ENCODE measurements around the gene CHCHD3.

The CHCHD3 gene

DNA sequence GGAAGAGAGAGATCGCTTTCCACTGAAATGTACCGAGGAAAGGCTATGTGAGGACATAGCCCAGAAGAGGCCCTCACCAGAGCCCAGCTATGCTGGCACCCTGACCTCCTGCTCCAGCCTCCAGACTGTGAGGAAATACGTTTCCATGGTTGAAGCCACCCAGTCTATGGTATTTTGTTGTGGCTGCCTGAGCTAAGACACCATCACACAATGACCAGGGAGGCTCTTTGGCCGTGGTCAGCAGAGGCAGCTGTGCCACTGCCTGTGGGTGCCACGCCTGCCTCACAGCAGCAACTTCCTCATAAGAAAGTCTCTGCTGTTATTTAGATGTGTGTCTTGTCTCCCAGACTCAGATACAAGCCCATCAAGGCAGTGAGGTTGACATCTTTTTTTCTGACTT, 322.9 kb downstream of the CHCHD3 start:
- H3K36me3 ChIP-seq (ENCODE audit: control insufficient read depth, insufficient read depth, low read length): no peaks in the 10 kb centered on the region
- no peak overlapping the region for H3K27ac ChIP-seq (ENCODE audit: low read length)
- no peak for DNase-seq (ENCODE audit: low read depth, low spot score)
- H3K9me3 ChIP-seq (ENCODE audit: control insufficient read depth, insufficient read depth, low read length): no peaks in the 10 kb centered on the region
- no peaks in the 10 kb centered on the region for H3K4me1 ChIP-seq (ENCODE audit: control insufficient read depth, insufficient read depth, low read length)
- H3K4me3 ChIP-seq (ENCODE audit: low read length): no peak overlapping the region
- no peaks in the 10 kb centered on the region for H3K27me3 ChIP-seq (ENCODE audit: control insufficient read depth, insufficient read depth, low read length)
- WGBS (ENCODE audit: insufficient coverage, insufficient read length): no CpG with 5 or more reads among the region's 5 CpGs

DNA sequence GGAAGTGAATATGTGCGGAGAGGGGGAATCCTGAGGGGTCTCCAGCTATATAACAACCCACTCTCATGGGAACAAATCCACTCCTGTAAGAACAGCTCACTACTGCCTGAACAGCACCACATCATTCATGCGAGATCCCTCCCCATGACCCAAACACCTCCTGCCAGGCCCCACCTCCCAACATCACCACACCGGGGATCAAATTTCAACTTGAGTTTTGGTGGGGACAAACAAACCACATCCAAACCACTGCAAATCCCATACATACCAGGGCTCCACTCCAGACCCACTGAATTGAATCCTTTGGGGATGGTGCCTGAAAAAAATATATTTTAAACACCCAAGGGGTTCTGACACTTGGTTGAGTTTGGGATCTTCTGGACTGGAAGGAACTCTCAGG, 324.1 kb downstream of the CHCHD3 start:
- H3K9me3 ChIP-seq (ENCODE audit: control insufficient read depth, insufficient read depth, low read length): no peaks in the 10 kb centered on the region
- H3K4me1 ChIP-seq (ENCODE audit: control insufficient read depth, insufficient read depth, low read length): no peaks in the 10 kb centered on the region
- WGBS (ENCODE audit: insufficient coverage, insufficient read length): no CpG with 5 or more reads among the region's 3 CpGs
- no peak overlapping the region for H3K27ac ChIP-seq (ENCODE audit: low read length)
- H3K36me3 ChIP-seq (ENCODE audit: control insufficient read depth, insufficient read depth, low read length): no peaks in the 10 kb centered on the region
- no peak overlapping the region for H3K4me3 ChIP-seq (ENCODE audit: low read length)
- H3K27me3 ChIP-seq (ENCODE audit: control insufficient read depth, insufficient read depth, low read length): no peaks in the 10 kb centered on the region
- DNase-seq (ENCODE audit: low read depth, low spot score): no peak

DNA sequence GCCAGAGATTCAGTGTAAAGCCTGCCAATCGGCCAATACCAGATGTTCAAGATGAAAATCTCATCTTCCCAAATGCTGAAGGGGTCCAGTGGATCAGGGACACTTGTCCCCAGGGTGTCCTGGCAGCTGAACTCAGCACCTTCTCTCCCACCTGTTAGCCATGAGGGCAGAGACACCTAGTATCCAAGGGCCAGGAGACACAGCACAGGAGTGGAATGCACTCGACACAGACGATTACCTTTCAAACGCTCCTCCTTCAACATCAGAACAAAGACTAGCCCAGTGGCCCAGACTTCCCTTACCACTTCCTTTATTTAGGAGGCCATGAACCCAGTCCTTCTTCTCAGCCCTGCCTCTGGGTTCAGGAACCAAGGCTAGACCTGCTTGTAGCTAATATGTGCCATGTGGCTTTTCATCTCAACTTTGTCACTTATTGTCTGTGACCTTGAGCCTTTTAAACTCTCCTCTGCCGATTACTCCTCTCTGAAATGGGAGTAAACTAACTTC, 325.4 kb downstream of the CHCHD3 start:
- Histone ChIP-seq H3K27me3 (ENCODE audit: control insufficient read depth, insufficient read depth, low read length) (no peaks in the 10 kb centered on the region), H3K4me1 (ENCODE audit: control insufficient read depth, insufficient read depth, low read length) (no peaks in the 10 kb centered on the region), H3K27ac (ENCODE audit: low read length) (no peak overlapping the region), H3K4me3 (ENCODE audit: low read length) (no peak overlapping the region), H3K9me3 (ENCODE audit: control insufficient read depth, insufficient read depth, low read length) (no peaks in the 10 kb centered on the region), H3K36me3 (ENCODE audit: control insufficient read depth, insufficient read depth, low read length) (no peaks in the 10 kb centered on the region)
- no peak for DNase-seq (ENCODE audit: low read depth, low spot score)
- no CpG with 5 or more reads among the region's 5 CpGs for WGBS (ENCODE audit: insufficient coverage, insufficient read length)

DNA sequence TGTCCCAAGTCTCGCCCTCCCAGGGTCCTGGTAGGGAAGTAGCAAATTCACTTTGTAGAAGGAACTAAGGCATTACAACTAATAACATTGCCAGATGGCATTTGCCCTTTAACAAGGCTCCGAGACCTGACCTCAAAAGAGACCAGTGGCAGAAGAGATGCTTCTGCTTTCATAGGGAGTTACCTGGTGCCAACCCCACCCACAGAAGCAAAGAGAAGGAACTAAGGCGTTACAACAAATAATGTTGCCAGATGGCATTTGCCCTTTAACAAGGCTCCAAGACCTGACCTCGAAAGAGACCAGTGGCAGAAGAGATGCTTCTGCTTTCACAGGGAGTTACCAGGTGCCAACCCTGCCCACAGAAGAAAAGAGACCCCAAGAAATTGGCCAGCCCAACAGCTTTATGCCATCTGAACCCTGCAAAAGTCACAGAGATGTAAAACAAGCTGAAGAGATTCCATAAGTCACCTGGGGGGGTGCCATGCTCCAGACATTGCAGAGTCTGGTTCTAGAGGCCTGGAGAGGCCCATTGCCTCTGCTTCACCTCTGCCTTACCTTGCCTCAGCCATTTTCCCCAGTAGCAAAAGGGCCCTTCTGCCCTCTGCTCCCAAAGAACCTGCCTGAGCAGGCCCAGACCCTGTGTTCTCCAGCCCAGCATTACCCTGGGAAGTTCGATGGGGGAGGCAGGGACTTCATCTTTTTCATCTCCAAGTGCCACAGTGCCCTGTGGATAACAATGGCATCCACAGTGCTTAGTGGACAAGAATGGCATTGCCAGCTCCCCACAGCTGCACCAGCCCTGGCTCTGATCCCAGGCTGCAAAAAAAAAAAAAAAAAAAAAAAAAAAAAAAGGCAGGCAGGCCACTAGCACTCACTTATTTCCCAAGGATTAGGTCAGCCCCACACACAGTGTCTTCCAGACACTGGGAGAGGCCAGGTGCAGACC, 326.1 kb downstream of the CHCHD3 start:
- no CpG with 5 or more reads among the region's 5 CpGs for WGBS (ENCODE audit: insufficient coverage, insufficient read length)
- DNase-seq (ENCODE audit: low read depth, low spot score): no peak
- H3K27ac ChIP-seq (ENCODE audit: low read length): no peak overlapping the region
- H3K36me3 ChIP-seq (ENCODE audit: control insufficient read depth, insufficient read depth, low read length): no peaks in the 10 kb centered on the region
- H3K27me3 ChIP-seq (ENCODE audit: control insufficient read depth, insufficient read depth, low read length): no peaks in the 10 kb centered on the region
- H3K9me3 ChIP-seq (ENCODE audit: control insufficient read depth, insufficient read depth, low read length): no peaks in the 10 kb centered on the region
- H3K4me3 ChIP-seq (ENCODE audit: low read length): no peak overlapping the region
- peaks cover 2% of the 10 kb centered on the region; the same call in 1 of the 2 replicates for H3K4me1 ChIP-seq (ENCODE audit: control insufficient read depth, insufficient read depth, low read length)

DNA sequence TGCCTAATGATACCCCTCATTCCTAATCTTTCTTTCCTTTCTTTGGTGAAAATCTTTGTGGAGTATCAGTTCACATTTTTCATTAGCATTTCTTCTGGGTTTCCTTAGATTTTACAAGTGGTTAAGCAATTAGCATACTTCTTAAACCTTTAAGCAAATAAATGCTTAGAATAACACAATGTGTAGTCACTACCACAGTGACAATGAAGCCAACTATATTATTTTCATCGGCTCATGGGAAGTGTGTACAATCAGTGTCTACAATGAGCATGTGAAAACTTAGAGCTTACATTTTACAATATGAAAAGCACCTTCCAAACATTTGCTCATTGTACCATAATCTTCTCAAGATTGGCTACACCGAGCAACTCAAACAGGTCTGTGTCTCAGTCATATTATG, 329.5 kb downstream of the CHCHD3 start:
- DNase-seq (ENCODE audit: low read depth, low spot score): no peak
- H3K36me3 ChIP-seq (ENCODE audit: control insufficient read depth, insufficient read depth, low read length): no peaks in the 10 kb centered on the region
- peaks cover 2% of the 10 kb centered on the region; the same call in 1 of the 2 replicates for H3K4me1 ChIP-seq (ENCODE audit: control insufficient read depth, insufficient read depth, low read length)
- H3K9me3 ChIP-seq (ENCODE audit: control insufficient read depth, insufficient read depth, low read length): no peaks in the 10 kb centered on the region
- H3K4me3 ChIP-seq (ENCODE audit: low read length): no peak overlapping the region
- H3K27me3 ChIP-seq (ENCODE audit: control insufficient read depth, insufficient read depth, low read length): no peaks in the 10 kb centered on the region
- no CpG with 5 or more reads among the region's 2 CpGs for WGBS (ENCODE audit: insufficient coverage, insufficient read length)
- H3K27ac ChIP-seq (ENCODE audit: low read length): no peak overlapping the region

DNA sequence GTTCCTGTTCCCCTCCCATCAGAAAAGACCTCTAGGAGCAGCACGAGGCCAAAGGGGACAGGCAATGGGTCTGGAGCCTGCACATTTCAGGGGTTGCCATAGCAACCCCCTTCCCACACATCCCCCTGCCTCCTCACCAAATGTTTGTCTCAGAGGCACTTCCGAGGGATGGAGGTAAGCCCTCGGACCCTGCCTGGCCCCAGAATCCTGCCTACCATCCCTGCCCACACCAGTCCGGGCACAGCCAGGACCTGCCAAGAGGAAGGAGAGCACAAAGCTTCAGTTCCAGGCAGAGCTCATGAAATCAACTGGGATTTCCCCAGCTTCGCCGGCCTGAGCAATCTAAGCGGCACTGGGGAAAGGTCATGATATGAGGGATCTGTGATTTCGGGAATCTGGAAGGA, 330.6 kb downstream of the CHCHD3 start:
- no peaks in the 10 kb centered on the region for H3K27me3 ChIP-seq (ENCODE audit: control insufficient read depth, insufficient read depth, low read length)
- H3K27ac ChIP-seq (ENCODE audit: low read length): no peak overlapping the region
- no CpG with 5 or more reads among the region's 8 CpGs for WGBS (ENCODE audit: insufficient coverage, insufficient read length)
- H3K9me3 ChIP-seq (ENCODE audit: control insufficient read depth, insufficient read depth, low read length): no peaks in the 10 kb centered on the region
- H3K4me3 ChIP-seq (ENCODE audit: low read length): no peak overlapping the region
- no peak for DNase-seq (ENCODE audit: low read depth, low spot score)
- no peaks in the 10 kb centered on the region for H3K36me3 ChIP-seq (ENCODE audit: control insufficient read depth, insufficient read depth, low read length)
- H3K4me1 ChIP-seq (ENCODE audit: control insufficient read depth, insufficient read depth, low read length): peaks cover 2% of the 10 kb centered on the region; the same call in 1 of the 2 replicates

DNA sequence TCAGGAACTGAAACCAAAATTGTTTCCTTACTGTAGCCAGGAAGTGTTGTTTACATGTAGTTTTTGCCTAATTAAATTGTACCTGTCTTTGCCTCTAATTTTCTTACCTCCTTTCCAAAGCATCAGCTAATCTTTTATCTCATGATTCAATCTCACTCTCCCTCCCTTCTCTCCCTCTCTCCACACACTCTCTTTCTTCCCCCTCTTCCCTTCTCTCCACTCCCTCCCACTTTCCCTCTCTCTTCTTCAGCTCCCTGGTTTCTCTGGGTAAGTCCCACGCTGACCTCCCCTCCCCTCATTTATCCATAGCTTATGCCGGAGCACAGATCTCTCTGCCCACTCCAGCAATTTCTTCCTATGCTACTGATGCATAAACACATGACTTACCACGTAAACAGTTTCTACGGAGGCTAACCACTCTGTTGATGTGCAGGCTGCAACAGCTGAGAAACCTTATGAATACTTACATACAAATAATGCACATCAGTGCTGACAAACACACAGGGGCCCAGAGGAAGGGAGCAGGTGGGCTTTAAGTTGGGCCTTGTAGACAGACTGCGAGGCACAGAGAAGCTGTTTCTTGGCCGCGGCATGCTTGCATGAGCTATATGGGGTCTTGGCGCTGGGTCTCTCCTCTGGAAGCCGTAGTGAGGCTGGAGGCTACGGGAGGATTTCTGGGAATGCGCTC, 331.2 kb downstream of the CHCHD3 start:
- no peaks in the 10 kb centered on the region for H3K36me3 ChIP-seq (ENCODE audit: control insufficient read depth, insufficient read depth, low read length)
- H3K27ac ChIP-seq (ENCODE audit: low read length): no peak overlapping the region
- DNase-seq (ENCODE audit: low read depth, low spot score): no peak
- H3K4me3 ChIP-seq (ENCODE audit: low read length): no peak overlapping the region
- no peaks in the 10 kb centered on the region for H3K27me3 ChIP-seq (ENCODE audit: control insufficient read depth, insufficient read depth, low read length)
- H3K4me1 ChIP-seq (ENCODE audit: control insufficient read depth, insufficient read depth, low read length): peaks cover 2% of the 10 kb centered on the region; the same call in 1 of the 2 replicates
- no peaks in the 10 kb centered on the region for H3K9me3 ChIP-seq (ENCODE audit: control insufficient read depth, insufficient read depth, low read length)
- WGBS (ENCODE audit: insufficient coverage, insufficient read length): no CpG with 5 or more reads among the region's 11 CpGs

DNA sequence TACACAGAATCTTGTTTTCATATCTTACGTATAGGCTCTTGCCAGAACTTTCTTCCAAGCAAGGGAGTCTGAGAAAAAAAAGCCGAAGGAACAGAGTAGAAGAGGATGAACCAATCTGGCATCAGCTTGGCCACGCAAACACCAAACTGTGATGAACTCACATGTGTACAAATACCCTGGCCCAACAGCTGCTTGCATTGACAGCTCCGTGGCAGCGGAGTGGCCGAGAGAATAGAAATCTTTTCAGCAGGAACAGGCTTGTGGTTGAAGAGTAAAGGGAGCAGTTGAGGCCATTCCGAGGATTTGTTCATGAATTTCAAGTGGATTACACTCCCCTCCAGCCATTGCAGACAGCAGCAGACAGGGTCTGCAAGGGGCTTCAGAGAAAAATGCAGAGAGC, 331.8 kb downstream of the CHCHD3 start:
- Histone ChIP-seq H3K9me3 (ENCODE audit: control insufficient read depth, insufficient read depth, low read length) (no peaks in the 10 kb centered on the region), H3K36me3 (ENCODE audit: control insufficient read depth, insufficient read depth, low read length) (no peaks in the 10 kb centered on the region), H3K27ac (ENCODE audit: low read length) (no peak overlapping the region), H3K4me1 (ENCODE audit: control insufficient read depth, insufficient read depth, low read length) (peaks cover 2% of the 10 kb centered on the region; the same call in 1 of the 2 replicates), H3K27me3 (ENCODE audit: control insufficient read depth, insufficient read depth, low read length) (no peaks in the 10 kb centered on the region), H3K4me3 (ENCODE audit: low read length) (no peak overlapping the region)
- no CpG with 5 or more reads among the region's 7 CpGs for WGBS (ENCODE audit: insufficient coverage, insufficient read length)
- DNase-seq (ENCODE audit: low read depth, low spot score): no peak

DNA sequence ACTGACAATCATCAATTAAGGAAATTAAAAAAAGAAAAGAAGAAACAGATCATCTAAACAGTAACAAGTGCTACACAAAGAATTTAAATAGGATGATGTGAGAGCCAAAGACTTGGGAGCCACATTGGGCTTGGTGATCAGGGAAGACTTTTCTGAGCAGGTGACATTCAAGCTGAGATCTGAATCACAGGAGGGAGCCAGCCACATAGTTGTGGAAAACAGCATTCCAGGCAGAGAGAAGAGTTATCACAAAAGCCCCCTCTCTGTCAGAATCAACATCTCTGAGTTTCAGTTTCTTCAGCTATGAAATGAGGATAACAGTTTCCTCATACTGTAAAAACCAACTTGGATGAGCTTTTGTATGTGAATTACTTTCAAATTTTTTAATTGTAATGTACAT, 336.4 kb downstream of the CHCHD3 start:
- no peak for DNase-seq (ENCODE audit: low read depth, low spot score)
- Histone ChIP-seq H3K36me3 (ENCODE audit: control insufficient read depth, insufficient read depth, low read length) (no peaks in the 10 kb centered on the region), H3K9me3 (ENCODE audit: control insufficient read depth, insufficient read depth, low read length) (no peaks in the 10 kb centered on the region), H3K4me3 (ENCODE audit: low read length) (no peak overlapping the region), H3K27me3 (ENCODE audit: control insufficient read depth, insufficient read depth, low read length) (no peaks in the 10 kb centered on the region), H3K4me1 (ENCODE audit: control insufficient read depth, insufficient read depth, low read length) (no peaks in the 10 kb centered on the region), H3K27ac (ENCODE audit: low read length) (no peak overlapping the region)

DNA sequence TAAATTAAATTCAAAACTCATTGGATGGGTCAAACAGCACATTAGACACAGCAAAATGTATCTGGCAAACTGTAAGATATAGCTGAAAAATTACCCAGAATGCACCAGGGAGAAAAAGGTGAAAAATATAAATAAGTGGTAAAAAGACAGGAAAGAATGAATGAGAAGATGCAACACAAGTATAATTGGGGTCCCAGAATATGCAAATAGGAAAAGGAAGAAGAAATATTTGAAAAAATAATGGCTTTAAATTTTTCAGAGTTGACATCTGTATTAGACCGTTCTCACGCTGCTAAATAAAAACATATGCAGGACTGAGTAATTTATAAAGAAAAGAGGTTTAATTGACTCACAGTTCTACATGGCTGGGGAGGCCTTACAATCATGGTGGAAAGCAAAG, 337.9 kb downstream of the CHCHD3 start:
- Histone ChIP-seq H3K4me1 (ENCODE audit: control insufficient read depth, insufficient read depth, low read length) (no peaks in the 10 kb centered on the region), H3K36me3 (ENCODE audit: control insufficient read depth, insufficient read depth, low read length) (no peaks in the 10 kb centered on the region), H3K9me3 (ENCODE audit: control insufficient read depth, insufficient read depth, low read length) (no peaks in the 10 kb centered on the region), H3K27ac (ENCODE audit: low read length) (no peak overlapping the region), H3K27me3 (ENCODE audit: control insufficient read depth, insufficient read depth, low read length) (no peaks in the 10 kb centered on the region), H3K4me3 (ENCODE audit: low read length) (no peak overlapping the region)
- no peak for DNase-seq (ENCODE audit: low read depth, low spot score)
- WGBS (ENCODE audit: insufficient coverage, insufficient read length): no CpG with 5 or more reads among the region's 2 CpGs

Data from iPS DF 6.9 (cell line).